OCI-LY7 (cell line): ENCODE results near the gene ATP2A3. TPM values are rescaled to one million over a fixed set of nuclear protein-coding genes. Genes with fewer than 3 reads are reported as not detected.
"Not testable (repeated sequence)": the region's sequence is repeated elsewhere in the genome, so short reads cannot be mapped to it uniquely, and the experiment has no call there.

Experiments
- BruUV-seq: library from RNA; stranded (reverse); fragments of 400-500 nt; replicated peaks from 2 replicates; lab custom pipeline; 2021; lab: Mats Ljungman, UMichigan
- CTCF ChIA-PET: fragments of 300-600 bp; sonication (Branson Sonifier 250); formaldehyde crosslinking; loops from one replicate; lab custom pipeline; 2022; ENCODE audit warnings: antibody characterized with exemption; ENCODE audit not compliant: unreplicated experiment; lab: Charles Lee
- POLR2A ChIA-PET: fragments of 300-600 bp; sonication (Branson Sonifier 250); formaldehyde crosslinking; loops from one replicate; lab custom pipeline; 2022; ENCODE audit warnings: antibody characterized with exemption; lab: Charles Lee
- DNase-seq: peaks from one replicate; pipeline ENCODE4 v3.0.0-alpha.2; 2015; ENCODE audit warnings: low spot score
- H2AFZ ChIP-seq: fragments of 200-600 bp; sonication (generic), shearing (Covaris generic); 2 replicates; pipeline ENCODE4 v1.6.1; 2014; ENCODE audit warnings: mild to moderate bottlenecking, antibody characterized with exemption, low read length, moderate library complexity
- H3K27ac ChIP-seq: fragments of 200-600 bp; sonication (generic); 2 replicates; pipeline ENCODE4 v1.5.1; 2014; ENCODE audit warnings: mixed run types, low read depth, mild to moderate bottlenecking, moderate library complexity, low read length, inconsistent platforms; ENCODE audit not compliant: poor library complexity, severe bottlenecking
- H3K36me3 ChIP-seq: fragments of 200-600 bp; sonication (generic); 2 replicates; pipeline ENCODE4 v1.6.1; 2014; ENCODE audit warnings: mild to moderate bottlenecking, antibody characterized with exemption, low read length, moderate library complexity, mixed read lengths; ENCODE audit not compliant: insufficient read depth
- H3K4me1 ChIP-seq: fragments of 200-600 bp; sonication (generic); 2 replicates; pipeline ENCODE4 v1.5.1; 2014; ENCODE audit warnings: mild to moderate bottlenecking, low read length; ENCODE audit not compliant: insufficient read depth, poor library complexity, severe bottlenecking
- H3K4me2 ChIP-seq: fragments of 200-600 bp; sonication (generic); 2 replicates; pipeline ENCODE4 v1.6.1; 2014; ENCODE audit warnings: mild to moderate bottlenecking, low read length
- H3K4me3 ChIP-seq: fragments of 200-600 bp; sonication (generic); 2 replicates; pipeline ENCODE4 v1.5.1; 2014; ENCODE audit warnings: mild to moderate bottlenecking, low read depth, low read length; ENCODE audit not compliant: poor library complexity, severe bottlenecking
- H3K79me2 ChIP-seq: fragments of 200-600 bp; sonication (generic); 2 replicates; pipeline ENCODE4 v1.6.1; 2016; ENCODE audit warnings: low read depth, mild to moderate bottlenecking, low read length, moderate library complexity, mixed read lengths; ENCODE audit not compliant: insufficient read depth
- H3K9me2 ChIP-seq: fragments of 200-600 bp; sonication (generic); 2 replicates; pipeline ENCODE4 v1.6.1; 2016; ENCODE audit warnings: mild to moderate bottlenecking, low read length, mixed read lengths; ENCODE audit not compliant: insufficient read depth
- H3K9me3 ChIP-seq: fragments of 200-600 bp; sonication (generic); 2 replicates; pipeline ENCODE4 v1.6.1; 2014; ENCODE audit warnings: mild to moderate bottlenecking, mixed run types, low read length, mixed read lengths
- H4K20me1 ChIP-seq: fragments of 200-600 bp; sonication (generic); 2 replicates; pipeline ENCODE4 v1.6.1; 2014; ENCODE audit warnings: mild to moderate bottlenecking, antibody characterized with exemption, low read length, moderate library complexity, mixed read lengths; ENCODE audit not compliant: insufficient read depth
- CTCF ChIP-seq: fragments of 200-600 bp; sonication (generic); conservative IDR thresholded peaks from 2 replicates; pipeline ENCODE4 v1.5.1; 2014; ENCODE audit warnings: mild to moderate bottlenecking, antibody characterized with exemption, low read length, moderate library complexity, mixed read lengths
- EZH2phosphoT487 ChIP-seq: fragments of 200-600 bp; sonication (generic); IDR thresholded peaks from 2 replicates; pipeline ENCODE4 v1.6.1; 2018; ENCODE audit warnings: low read depth, borderline replicate concordance, mild to moderate bottlenecking, mixed run types, antibody characterized with exemption, low read length, moderate library complexity, mixed read lengths
- intact Hi-C: fragments of 100-400 bp; cut with micrococcal nuclease; formaldehyde crosslinking; loops from one replicate; pipeline ENCODE4 v1.10.0; 2022; ENCODE audit not compliant: unreplicated experiment
- total RNA-seq, 2 experiments: library from RNA; depleted of rRNA in 1 of 2; stranded (reverse); fragments of >200 nt in 1 of 2; shearing (Covaris generic) in 1 of 2; gene quantifications; 2 replicates each; pipeline ENCODE4 v1.2.3, GENCODE V29; 2014 to 2022

The ATP2A3 gene
- total RNA-seq, 2 experiments from 2014 or later = 108 to 353 TPM

- BruUV-seq = no TSS peak
- Histone ChIP-seq H3K4me1 (no peaks in the 10 kb centered on the region), H4K20me1 (no peaks in the 10 kb centered on the region), H3K36me3 (no peaks in the 10 kb centered on the region), H3K9me2 (no peaks in the 10 kb centered on the region), H3K27ac (no peak overlapping the region), H3K79me2 (no peaks in the 10 kb centered on the region), H3K4me2 (no peak overlapping the region), H3K9me3 (0 out of 2 replicates have a peak, but pooled peaks cover 8% of the 10 kb centered on the region), H3K4me3 (no peak overlapping the region), H2AFZ (0 out of 2 replicates have a peak overlapping the region, but pooled peaks have one; percentile 7)
- POLR2A ChIA-PET = no interaction called here
- intact Hi-C loops = no loop called here
- no peak for DNase-seq
- CTCF ChIA-PET = no interaction called here
- TF ChIP-seq CTCF (no peak), EZH2phosphoT487 (no peak)
Observed at GRCh38 chr17:3994221-3994576, 30.0 kb upstream of the ATP2A3 start.

- no TSS peak for BruUV-seq
- no peak for DNase-seq
- Histone ChIP-seq H2AFZ (0 out of 2 replicates have a peak overlapping the region, but pooled peaks have one; percentile 7), H3K4me1 (no peaks in the 10 kb centered on the region), H3K79me2 (no peaks in the 10 kb centered on the region), H3K4me3 (no peak overlapping the region), H3K27ac (no peak overlapping the region), H4K20me1 (no peaks in the 10 kb centered on the region), H3K4me2 (no peak overlapping the region), H3K9me2 (no peaks in the 10 kb centered on the region), H3K36me3 (no peaks in the 10 kb centered on the region), H3K9me3 (0 out of 2 replicates have a peak, but pooled peaks cover 8% of the 10 kb centered on the region)
- intact Hi-C loops = no loop called here
- TF ChIP-seq EZH2phosphoT487 (no peak), CTCF (no peak)
- POLR2A ChIA-PET = interaction anchor here (0.6 to 1.4 kb wide), 2 partner anchors 28 to 34 kb away, joined by 4 to 7 read pairs; no protein-coding TSS in a partner anchor
- CTCF ChIA-PET = no interaction called here
Observed at GRCh38 chr17:3993493-3994220, 29.4 kb upstream of the ATP2A3 start.

- POLR2A ChIA-PET = interaction anchor here (0.7 to 1.4 kb wide), 2 partner anchors 27 to 164 kb away, joined by 6 to 7 read pairs; no protein-coding TSS in a partner anchor
- Histone ChIP-seq H2AFZ (no peak overlapping the region), H4K20me1 (no peaks in the 10 kb centered on the region), H3K36me3 (no peaks in the 10 kb centered on the region), H3K4me1 (peaks cover 1% of the 10 kb centered on the region), H3K4me2 (no peak overlapping the region), H3K79me2 (no peaks in the 10 kb centered on the region), H3K27ac (no peak overlapping the region), H3K4me3 (no peak overlapping the region), H3K9me3 (0 out of 2 replicates have a peak, but pooled peaks cover 8% of the 10 kb centered on the region), H3K9me2 (no peaks in the 10 kb centered on the region)
- CTCF ChIA-PET = interaction anchor here (0.6 kb wide), 1 partner anchor 31 kb away, joined by 6 read pairs; no protein-coding TSS in a partner anchor
- TF ChIP-seq EZH2phosphoT487 = no peak
- DNase-seq = no peak
- no TSS peak for BruUV-seq
- intact Hi-C loops = no loop called here
Observed at GRCh38 chr17:3992370-3992769, 28.1 kb upstream of the ATP2A3 start.

- H3K4me3 ChIP-seq, DNase-seq, H3K27ac ChIP-seq, H3K79me2 ChIP-seq, H3K9me3 ChIP-seq, H3K4me1 ChIP-seq, POLR2A ChIA-PET, H3K9me2 ChIP-seq, intact Hi-C loops, BruUV-seq, H3K36me3 ChIP-seq, H3K4me2 ChIP-seq, H2AFZ ChIP-seq, H4K20me1 ChIP-seq: not testable (repeated sequence)
- CTCF ChIA-PET = interaction anchor here (0.6 kb wide), 1 partner anchor 31 kb away, joined by 6 read pairs; no protein-coding TSS in a partner anchor
Observed at GRCh38 chr17:3991699-3992098, 27.5 kb upstream of the ATP2A3 start.
